Smooth muscle cell (in vitro differentiated cells): ENCODE measurements around the gene PRKCH. TPM values are rescaled to one million over a fixed set of nuclear protein-coding genes. Genes with fewer than 3 reads are reported as not detected.

Experiments
- DNase-seq: peaks from one replicate; lab custom pipeline; 2025; ENCODE audit not compliant: unreplicated experiment; lab: John Stamatoyannopoulos, UW
- H2AFZ ChIP-seq: fragments of 200-600 bp; sonication (generic); 2 replicates; pipeline ENCODE4 v1.6.0; 2016; ENCODE audit warnings: antibody characterized with exemption, low read depth, mild to moderate bottlenecking
- H3F3A ChIP-seq: fragments of 200-600 bp; sonication (generic); 2 replicates; pipeline ENCODE4 v1.6.0; 2017; ENCODE audit warnings: antibody characterized with exemption, low read depth
- H3K27ac ChIP-seq: fragments of 200-600 bp; sonication (generic); 2 replicates; pipeline ENCODE4 v1.5.1; 2016; ENCODE audit warnings: low read depth, mild to moderate bottlenecking
- H3K27me3 ChIP-seq: fragments of 200-600 bp; sonication (generic); 2 replicates; pipeline ENCODE4 v1.6.1; 2016; ENCODE audit warnings: low read depth, mild to moderate bottlenecking
- H3K36me3 ChIP-seq: fragments of 200-600 bp; sonication (generic); 2 replicates; pipeline ENCODE4 v1.5.1; 2016; ENCODE audit warnings: low read depth
- H3K4me1 ChIP-seq: fragments of 200-600 bp; sonication (generic); 2 replicates; pipeline ENCODE4 v1.5.1; 2016; ENCODE audit warnings: low read depth
- H3K4me2 ChIP-seq: fragments of 200-600 bp; sonication (generic); 2 replicates; pipeline ENCODE4 v1.6.0; 2016; ENCODE audit warnings: mild to moderate bottlenecking
- H3K4me3 ChIP-seq: fragments of 200-600 bp; sonication (generic); 2 replicates; pipeline ENCODE4 v1.5.1; 2016; ENCODE audit warnings: mild to moderate bottlenecking
- H3K79me2 ChIP-seq: fragments of 200-600 bp; sonication (generic); 2 replicates; pipeline ENCODE4 v1.6.0; 2016; ENCODE audit warnings: low read depth, mild to moderate bottlenecking
- H3K9ac ChIP-seq: fragments of 200-600 bp; sonication (generic); 2 replicates; pipeline ENCODE4 v1.6.0; 2016; ENCODE audit warnings: low read depth
- H3K9me3 ChIP-seq: fragments of 200-600 bp; sonication (generic); replicated peaks from 2 replicates; pipeline ENCODE4 v1.5.1; 2016; ENCODE audit warnings: low read depth
- H4K20me1 ChIP-seq: fragments of 200-600 bp; sonication (generic); 2 replicates; pipeline ENCODE4 v1.6.0; 2016; ENCODE audit warnings: low read depth
- WGBS: methylation state at CpG from one replicate; pipeline ENCODE4 v1.1.7; 2016; ENCODE audit warnings: low lambda C conversion rate; 5-methylcytosine and 5-hydroxymethylcytosine counted together
- polyA plus RNA-seq: library from polyadenylated mRNA; unstranded; fragments of >200 nt; fragmentation: Nextera tagmentation; extraction: Ambion mirVana; gene quantifications from 2 replicates; pipeline ENCODE4 v1.2.1, GENCODE V29; 2016
- total RNA-seq: library from RNA; depleted of rRNA; stranded (reverse); fragments of >200 nt; gene quantifications from 2 replicates; pipeline ENCODE4 v1.2.3, GENCODE V29; 2014
- TF ChIP-seq, protein P1 (sequence below): fragments of 200-600 bp; sonication (generic); IDR thresholded peaks from 2 replicates; pipeline ENCODE4 v1.5.1; 2017; ENCODE audit warnings: borderline replicate concordance, mild to moderate bottlenecking, antibody characterized with exemption; ENCODE audit not compliant: insufficient read depth, poor library complexity, severe bottlenecking

PRKCH gene
- total and polyA plus RNA-seq, 2 experiments from 2014 or later, result 1.5 to 7.6 TPM

DNA sequence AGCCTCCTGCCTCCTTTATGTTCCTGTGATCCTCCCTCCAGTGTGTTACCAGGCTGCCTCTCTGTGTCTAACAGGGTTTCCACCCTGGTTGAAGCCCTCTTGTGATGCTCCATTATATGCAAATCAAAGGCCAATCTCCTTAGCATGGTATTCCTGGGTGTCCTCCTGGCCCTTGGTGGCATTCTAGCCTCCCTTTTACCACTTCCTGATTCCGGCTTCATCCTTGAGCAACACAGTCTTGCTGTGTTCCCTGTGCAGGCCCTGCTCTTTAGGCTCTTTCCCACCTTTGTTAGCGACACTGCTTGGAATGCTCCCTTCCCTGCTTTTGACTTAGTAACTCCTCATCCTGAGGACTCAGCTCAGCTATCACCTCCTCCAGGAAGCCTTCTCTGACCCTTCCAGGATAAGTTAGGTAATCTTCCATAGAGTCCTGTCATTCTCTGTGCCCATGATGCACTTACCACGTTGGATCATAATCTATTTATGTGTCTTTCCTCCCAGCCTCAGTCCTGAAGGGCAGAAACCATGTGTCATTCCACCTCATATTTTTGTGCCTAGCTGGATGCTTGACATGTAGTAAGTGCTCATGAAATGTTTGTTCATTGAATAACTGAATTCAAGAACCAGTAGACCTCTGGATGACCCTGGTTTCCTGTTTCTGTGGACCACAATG is 37.3 kb downstream of the PRKCH start:
- H3K9me3 ChIP-seq, result no peaks in the 10 kb centered on the region
- H3K36me3 ChIP-seq, result no peaks in the 10 kb centered on the region
- H2AFZ ChIP-seq, result no peak overlapping the region
- H3K4me1 ChIP-seq, result no peaks in the 10 kb centered on the region
- 89% methylated on average over 3 of the region's 3 CpGs for WGBS
- H3F3A ChIP-seq, result no peaks in the 10 kb centered on the region
- no peaks in the 10 kb centered on the region for H3K79me2 ChIP-seq
- DNase-seq, result no peak
- H3K27me3 ChIP-seq, result no peaks in the 10 kb centered on the region
- H3K27ac ChIP-seq, result no peak overlapping the region
- H3K4me2 ChIP-seq, result no peak overlapping the region
- TF ChIP-seq, protein P1, sequence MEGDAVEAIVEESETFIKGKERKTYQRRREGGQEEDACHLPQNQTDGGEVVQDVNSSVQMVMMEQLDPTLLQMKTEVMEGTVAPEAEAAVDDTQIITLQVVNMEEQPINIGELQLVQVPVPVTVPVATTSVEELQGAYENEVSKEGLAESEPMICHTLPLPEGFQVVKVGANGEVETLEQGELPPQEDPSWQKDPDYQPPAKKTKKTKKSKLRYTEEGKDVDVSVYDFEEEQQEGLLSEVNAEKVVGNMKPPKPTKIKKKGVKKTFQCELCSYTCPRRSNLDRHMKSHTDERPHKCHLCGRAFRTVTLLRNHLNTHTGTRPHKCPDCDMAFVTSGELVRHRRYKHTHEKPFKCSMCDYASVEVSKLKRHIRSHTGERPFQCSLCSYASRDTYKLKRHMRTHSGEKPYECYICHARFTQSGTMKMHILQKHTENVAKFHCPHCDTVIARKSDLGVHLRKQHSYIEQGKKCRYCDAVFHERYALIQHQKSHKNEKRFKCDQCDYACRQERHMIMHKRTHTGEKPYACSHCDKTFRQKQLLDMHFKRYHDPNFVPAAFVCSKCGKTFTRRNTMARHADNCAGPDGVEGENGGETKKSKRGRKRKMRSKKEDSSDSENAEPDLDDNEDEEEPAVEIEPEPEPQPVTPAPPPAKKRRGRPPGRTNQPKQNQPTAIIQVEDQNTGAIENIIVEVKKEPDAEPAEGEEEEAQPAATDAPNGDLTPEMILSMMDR, result no peak
- H3K4me3 ChIP-seq, result no peak overlapping the region
- H3K9ac ChIP-seq, result no peak overlapping the region
- H4K20me1 ChIP-seq, result no peaks in the 10 kb centered on the region

DNA sequence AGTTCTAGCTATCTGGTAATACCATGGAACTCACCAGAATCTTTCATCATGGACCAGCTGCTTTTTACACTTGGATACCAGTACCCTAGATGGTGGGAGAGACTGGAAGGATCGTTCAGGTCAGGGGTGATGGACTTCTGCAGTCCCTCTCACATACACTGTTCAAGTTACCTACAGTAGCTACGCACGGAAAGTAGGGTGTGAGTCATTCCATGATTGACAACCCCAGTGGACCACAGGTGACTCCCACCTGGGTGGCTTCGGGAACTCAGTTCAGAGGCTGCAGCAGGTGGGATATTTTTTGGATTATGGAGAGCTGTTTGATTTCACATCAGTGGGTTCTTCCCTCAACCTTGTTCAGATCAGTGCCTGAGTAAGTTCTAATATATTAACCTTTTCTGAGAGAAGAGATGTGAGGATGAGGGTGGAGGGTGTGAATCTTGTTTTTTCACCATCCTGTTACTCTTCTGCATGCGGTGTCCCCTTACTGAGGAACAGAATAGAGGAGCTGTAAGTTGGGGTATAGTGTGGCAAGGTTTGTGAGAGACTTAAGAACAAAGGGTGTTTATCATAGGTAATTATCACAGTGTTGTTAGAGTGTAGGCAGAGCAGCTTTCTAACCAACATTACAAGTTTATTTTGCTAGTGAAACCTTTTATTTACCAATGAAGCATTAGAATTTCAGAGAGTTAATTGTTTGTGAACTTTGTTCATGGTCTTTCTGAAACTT is 39.6 kb downstream of the PRKCH start:
- Histone ChIP-seq H3K27ac (peak overlapping the region; percentile 35), H3K9me3 (no peaks in the 10 kb centered on the region), H2AFZ (no peak overlapping the region), H3K4me2 (no peak overlapping the region), H3K27me3 (no peaks in the 10 kb centered on the region), H4K20me1 (no peaks in the 10 kb centered on the region), H3K4me3 (no peak overlapping the region), H3F3A (no peaks in the 10 kb centered on the region), H3K4me1 (no peaks in the 10 kb centered on the region), H3K36me3 (no peaks in the 10 kb centered on the region), H3K9ac (no peak overlapping the region), H3K79me2 (no peaks in the 10 kb centered on the region)
- 75% methylated on average over 5 of the region's 5 CpGs for WGBS
- DNase-seq, result no peak
- TF ChIP-seq, protein P1, result no peak

DNA sequence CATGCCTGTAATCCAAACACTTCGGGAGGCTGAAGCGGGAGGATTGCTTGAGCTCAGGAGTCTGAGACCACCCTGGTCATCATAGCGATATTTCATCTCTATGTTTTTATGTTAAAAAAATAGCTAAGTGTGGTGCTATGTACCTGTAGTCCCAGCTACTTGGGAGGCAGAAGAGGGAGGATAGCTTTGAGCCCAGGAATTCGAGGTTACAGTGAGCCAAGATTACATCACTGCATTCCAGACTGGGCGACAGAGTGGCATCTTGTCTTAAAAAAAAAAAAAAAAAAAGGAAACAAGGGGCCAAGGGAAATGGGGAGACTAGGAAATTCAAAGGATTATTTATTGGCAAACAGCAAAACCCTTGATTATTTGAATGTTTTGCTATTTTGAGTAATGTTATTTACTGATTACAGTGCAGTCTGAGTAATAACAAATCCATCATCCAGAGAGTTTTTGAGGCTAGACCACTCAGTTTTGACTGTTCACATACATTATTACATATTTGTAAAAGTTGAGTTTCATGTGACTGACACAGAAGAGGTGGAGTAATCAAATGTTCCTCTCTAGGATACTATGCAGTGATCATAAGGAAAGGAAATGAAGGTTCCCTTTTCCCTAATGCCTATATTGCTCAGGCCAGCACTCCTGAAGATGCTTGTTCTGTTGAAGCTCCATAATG is 40.8 kb downstream of the PRKCH start:
- Histone ChIP-seq H3K4me2 (no peak overlapping the region), H3K4me3 (no peak overlapping the region), H3K4me1 (no peaks in the 10 kb centered on the region), H3K9ac (no peak overlapping the region), H3K36me3 (no peaks in the 10 kb centered on the region), H3K9me3 (no peaks in the 10 kb centered on the region), H3K27me3 (no peaks in the 10 kb centered on the region), H3F3A (no peaks in the 10 kb centered on the region), H2AFZ (no peak overlapping the region), H4K20me1 (no peaks in the 10 kb centered on the region), H3K79me2 (no peaks in the 10 kb centered on the region), H3K27ac (no peak overlapping the region)
- WGBS, result 80% methylated on average over 5 of the region's 5 CpGs
- TF ChIP-seq, protein P1, result no peak
- no peak for DNase-seq
